OCI-LY3 (cell line): ENCODE data around the gene LMO7.
"Not testable (repeated sequence)": the region's sequence is repeated elsewhere in the genome, so short reads cannot be mapped to it uniquely, and the experiment has no call there.

ENCODE experiments used
- H2AFZ ChIP-seq: fragments of 200-600, 300-600 bp; shearing (Covaris generic); 2 replicates; pipeline ENCODE4 v1.6.0; 2014; ENCODE audit warnings: antibody characterized with exemption, low read depth, low read length
- H3K27ac ChIP-seq: fragments of 200-600, 300-600 bp; sonication (generic); 2 replicates; pipeline ENCODE4 v1.5.1; 2014; ENCODE audit warnings: mild to moderate bottlenecking, low read length, moderate library complexity, mixed read lengths
- H3K27me3 ChIP-seq: fragments of 200-600, 300-600 bp; sonication (generic); 2 replicates; pipeline ENCODE4 v1.6.1; 2014; ENCODE audit warnings: low read depth, low read length, mixed read lengths
- H3K36me3 ChIP-seq: fragments of 200-600, 300-600 bp; sonication (generic); replicated peaks from 2 replicates; pipeline ENCODE3; 2014; ENCODE audit warnings: low read depth, low read length, mixed read lengths
- H3K4me1 ChIP-seq: fragments of 300-600, 200-600 bp; sonication (generic); 2 replicates; pipeline ENCODE4 v1.6.1; 2014; ENCODE audit warnings: low read length, mixed read lengths
- H3K4me2 ChIP-seq: fragments of 200-600, 300-600 bp; sonication (generic); 2 replicates; pipeline ENCODE4 v1.6.1; 2014; ENCODE audit warnings: low read length, mixed read lengths
- H3K4me3 ChIP-seq: fragments of 300-600, 200-600 bp; sonication (generic); 2 replicates; pipeline ENCODE4 v1.5.1; 2014; ENCODE audit warnings: antibody characterized with exemption, mild to moderate bottlenecking, low read length, moderate library complexity
- H3K79me2 ChIP-seq: fragments of 300-600, 200-600 bp; shearing (Covaris generic); 2 replicates; pipeline ENCODE4 v1.6.1; 2014; ENCODE audit warnings: mild to moderate bottlenecking, low read length, mixed read lengths
- H3K9ac ChIP-seq: fragments of 300-600, 200-600 bp; shearing (Covaris generic); 2 replicates; pipeline ENCODE4 v1.6.0; 2014; ENCODE audit warnings: mild to moderate bottlenecking, low read length, moderate library complexity
- H3K9me3 ChIP-seq: fragments of 200-600, 300-600 bp; shearing (Covaris generic); 2 replicates; pipeline ENCODE4 v1.6.1; 2014; ENCODE audit warnings: low read length, mixed read lengths; ENCODE audit not compliant: insufficient read depth
- H4K20me1 ChIP-seq: fragments of 200-600, 300-600 bp; sonication (generic); 2 replicates; pipeline ENCODE4 v1.6.1; 2016; ENCODE audit warnings: low read length, mixed read lengths; ENCODE audit not compliant: insufficient read depth
- CTCF ChIP-seq: fragments of 200-600, 300-600 bp; sonication (generic); IDR thresholded peaks from 2 replicates; pipeline ENCODE4 v1.5.1; 2014; ENCODE audit warnings: antibody characterized with exemption, low read length, low read depth
- EZH2phosphoT487 ChIP-seq: fragments of 200-600 bp; shearing (Covaris generic); IDR thresholded peaks from 2 replicates; pipeline ENCODE4 v1.6.1; 2018; ENCODE audit warnings: antibody characterized with exemption, mixed run types, low read depth

LMO7 gene

GRCh38 chr13:75723901-75724300 is 87.8 kb downstream of the LMO7 start:
- Histone ChIP-seq H3K9me3 (no peaks in the 10 kb centered on the region), H3K27ac (no peak overlapping the region), H2AFZ (no peak overlapping the region), H3K4me2 (no peak overlapping the region), H3K4me3 (no peak overlapping the region), H3K36me3 (no peaks in the 10 kb centered on the region), H3K4me1 (no peaks in the 10 kb centered on the region), H3K9ac (no peak overlapping the region), H4K20me1 (no peaks in the 10 kb centered on the region), H3K27me3 (no peaks in the 10 kb centered on the region), H3K79me2 (no peaks in the 10 kb centered on the region)
- TF ChIP-seq EZH2phosphoT487 (no peak), CTCF (no peak)

GRCh38 chr13:75724752-75725517 is 88.8 kb downstream of the LMO7 start:
- Histone ChIP-seq H3K79me2 (no peaks in the 10 kb centered on the region), H3K36me3 (no peaks in the 10 kb centered on the region), H3K27me3 (no peaks in the 10 kb centered on the region), H3K9me3 (no peaks in the 10 kb centered on the region), H3K4me2 (no peak overlapping the region), H2AFZ (no peak overlapping the region), H4K20me1 (no peaks in the 10 kb centered on the region), H3K4me3 (no peak overlapping the region), H3K27ac (no peak overlapping the region), H3K4me1 (no peaks in the 10 kb centered on the region), H3K9ac (no peak overlapping the region)
- no peak for TF ChIP-seq EZH2phosphoT487
- no peak for TF ChIP-seq CTCF

GRCh38 chr13:75725736-75726135 is 89.6 kb downstream of the LMO7 start:
- Histone ChIP-seq H4K20me1 (no peaks in the 10 kb centered on the region), H3K79me2 (no peaks in the 10 kb centered on the region), H3K4me1 (no peaks in the 10 kb centered on the region), H3K4me2 (no peak overlapping the region), H3K27ac (no peak overlapping the region), H3K4me3 (no peak overlapping the region), H2AFZ (no peak overlapping the region), H3K36me3 (no peaks in the 10 kb centered on the region), H3K9me3 (no peaks in the 10 kb centered on the region), H3K9ac (no peak overlapping the region), H3K27me3 (no peaks in the 10 kb centered on the region)
- TF ChIP-seq EZH2phosphoT487 (no peak), CTCF (no peak)

- Histone ChIP-seq H3K4me3 (no peak overlapping the region), H3K79me2 (no peaks in the 10 kb centered on the region), H2AFZ (no peak overlapping the region), H3K27ac (no peak overlapping the region), H3K4me1 (no peaks in the 10 kb centered on the region), H4K20me1 (no peaks in the 10 kb centered on the region), H3K9me3 (no peaks in the 10 kb centered on the region), H3K9ac (no peak overlapping the region), H3K4me2 (no peak overlapping the region), H3K27me3 (no peaks in the 10 kb centered on the region), H3K36me3 (no peaks in the 10 kb centered on the region)
- TF ChIP-seq EZH2phosphoT487: no peak
- no peak for TF ChIP-seq CTCF
These were observed 90.2 kb downstream of the LMO7 start for GRCh38 chr13:75726306-75726705.

- not testable (repeated sequence) for H3K9ac ChIP-seq, H3K36me3 ChIP-seq, H4K20me1 ChIP-seq, H3K79me2 ChIP-seq, H3K27ac ChIP-seq, H3K27me3 ChIP-seq, H3K4me3 ChIP-seq, H3K4me1 ChIP-seq, H3K9me3 ChIP-seq, H2AFZ ChIP-seq, H3K4me2 ChIP-seq
These were observed 97.0 kb downstream of the LMO7 start for GRCh38 chr13:75733113-75733512.
